ENCODE results near the gene THRB. TPM values are rescaled to one million over a fixed set of nuclear protein-coding genes. Genes with fewer than 3 reads are reported as not detected.

THRB gene
- total and polyA plus RNA-seq, 11 donors, result 4.8 to 28.5 (median 21.0) TPM

DNA sequence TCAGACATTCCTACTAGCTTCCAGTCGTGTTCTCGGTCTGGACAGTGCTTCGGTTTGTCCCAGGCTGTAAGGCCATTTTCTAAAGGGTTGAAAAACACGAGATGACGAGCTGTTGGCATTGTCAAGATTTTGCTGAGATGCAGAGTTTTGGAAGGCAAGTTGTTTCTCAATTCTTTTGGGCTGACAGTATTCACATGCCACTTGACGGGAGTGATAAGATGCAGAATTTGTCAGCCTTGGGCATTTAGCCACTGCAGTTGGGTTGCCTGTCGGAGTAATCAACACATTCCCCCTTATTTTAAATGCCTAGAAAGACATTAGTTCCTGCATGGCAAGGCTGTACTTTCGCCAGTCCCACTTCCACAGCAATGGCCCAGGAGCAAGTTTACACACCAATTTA is 304.4 kb downstream of the THRB start:
- 75 to 86% (median 81%) methylated on average over 8 of the region's 8 CpGs for WGBS, 4 donors
- Histone ChIP-seq H3K4me1 (peaks cover 0 to 22% (median 9%) of the 10 kb centered on the region in 12 donors), H3K9me3 (no peaks in the 10 kb centered on the region), H3K27ac (no peak overlapping the region), H3K4me3 (no peak overlapping the region), H3K36me3 (no peaks in the 10 kb centered on the region), H3K27me3 (no peaks in the 10 kb centered on the region)
- intact Hi-C loops (cut with DNase I), result no loop called here
- ATAC-seq (no peak), DNase-seq (no peak)
- no peak for TF ChIP-seq POLR2A (IDR thresholded peaks at IDR 0.05)
- TF ChIP-seq, protein P1, sequence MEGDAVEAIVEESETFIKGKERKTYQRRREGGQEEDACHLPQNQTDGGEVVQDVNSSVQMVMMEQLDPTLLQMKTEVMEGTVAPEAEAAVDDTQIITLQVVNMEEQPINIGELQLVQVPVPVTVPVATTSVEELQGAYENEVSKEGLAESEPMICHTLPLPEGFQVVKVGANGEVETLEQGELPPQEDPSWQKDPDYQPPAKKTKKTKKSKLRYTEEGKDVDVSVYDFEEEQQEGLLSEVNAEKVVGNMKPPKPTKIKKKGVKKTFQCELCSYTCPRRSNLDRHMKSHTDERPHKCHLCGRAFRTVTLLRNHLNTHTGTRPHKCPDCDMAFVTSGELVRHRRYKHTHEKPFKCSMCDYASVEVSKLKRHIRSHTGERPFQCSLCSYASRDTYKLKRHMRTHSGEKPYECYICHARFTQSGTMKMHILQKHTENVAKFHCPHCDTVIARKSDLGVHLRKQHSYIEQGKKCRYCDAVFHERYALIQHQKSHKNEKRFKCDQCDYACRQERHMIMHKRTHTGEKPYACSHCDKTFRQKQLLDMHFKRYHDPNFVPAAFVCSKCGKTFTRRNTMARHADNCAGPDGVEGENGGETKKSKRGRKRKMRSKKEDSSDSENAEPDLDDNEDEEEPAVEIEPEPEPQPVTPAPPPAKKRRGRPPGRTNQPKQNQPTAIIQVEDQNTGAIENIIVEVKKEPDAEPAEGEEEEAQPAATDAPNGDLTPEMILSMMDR (IDR thresholded peaks at IDR 0.05), result no peak

DNA sequence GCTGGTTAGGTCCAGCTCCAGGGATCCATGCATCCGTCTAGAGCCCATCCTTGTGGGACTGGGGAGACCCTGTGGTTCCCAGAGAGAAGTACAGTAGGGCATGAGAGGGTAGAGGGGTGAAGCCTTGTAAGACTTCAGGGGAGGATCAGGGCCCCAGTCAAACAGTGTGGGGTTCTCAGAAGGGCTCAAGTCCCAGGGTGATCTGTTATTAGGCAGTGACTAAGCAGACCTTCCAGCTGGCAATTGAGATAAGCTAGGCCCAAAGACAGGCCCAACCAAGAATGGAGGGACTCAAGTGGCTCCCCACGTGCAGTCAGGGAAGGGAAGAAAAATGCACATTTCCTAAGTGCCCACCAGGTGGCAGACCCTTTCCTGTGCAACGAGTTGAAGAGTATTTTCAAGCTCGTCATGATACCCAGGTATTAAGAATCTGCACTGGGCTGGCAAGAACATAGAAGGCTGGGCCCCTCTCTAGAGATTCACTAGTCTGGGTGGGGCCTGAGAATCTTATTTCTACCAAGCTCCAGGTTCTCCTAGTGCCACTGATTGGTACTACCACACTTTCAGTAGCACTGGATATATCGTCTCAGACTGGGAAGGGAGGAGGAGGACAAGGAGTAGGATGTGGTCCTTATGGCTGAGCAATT is 308.8 kb downstream of the THRB start:
- H3K27me3 ChIP-seq, result no peaks in the 10 kb centered on the region
- WGBS, 4 donors, result 37 to 42% (median 40%) methylated on average over 5 of the region's 5 CpGs
- intact Hi-C loops (cut with DNase I), result loop anchor here in 5 of 10 donors (2.0 to 5.0 kb wide), 2 partner anchors 51 kb away; no protein-coding TSS in a partner anchor
- H3K36me3 ChIP-seq, result no peaks in the 10 kb centered on the region
- no peaks in the 10 kb centered on the region for H3K9me3 ChIP-seq
- peaks cover 0 to 17% (median 4%) of the 10 kb centered on the region in 12 donors for H3K4me1 ChIP-seq
- H3K27ac ChIP-seq, result peak overlapping the region in 2 of 12 donors; percentile 21 to 39
- no peak for TF ChIP-seq POLR2A (IDR thresholded peaks at IDR 0.05)
- TF ChIP-seq, protein P1 (IDR thresholded peaks at IDR 0.05), result peak; percentile 40 to 71 (median 52)
- ATAC-seq, result peak; percentile 44 to 88 (median 84)
- DNase-seq, result peak in 4 of 5 donors; percentile 21 to 57 (median 38)
- H3K4me3 ChIP-seq, result no peak overlapping the region

DNA sequence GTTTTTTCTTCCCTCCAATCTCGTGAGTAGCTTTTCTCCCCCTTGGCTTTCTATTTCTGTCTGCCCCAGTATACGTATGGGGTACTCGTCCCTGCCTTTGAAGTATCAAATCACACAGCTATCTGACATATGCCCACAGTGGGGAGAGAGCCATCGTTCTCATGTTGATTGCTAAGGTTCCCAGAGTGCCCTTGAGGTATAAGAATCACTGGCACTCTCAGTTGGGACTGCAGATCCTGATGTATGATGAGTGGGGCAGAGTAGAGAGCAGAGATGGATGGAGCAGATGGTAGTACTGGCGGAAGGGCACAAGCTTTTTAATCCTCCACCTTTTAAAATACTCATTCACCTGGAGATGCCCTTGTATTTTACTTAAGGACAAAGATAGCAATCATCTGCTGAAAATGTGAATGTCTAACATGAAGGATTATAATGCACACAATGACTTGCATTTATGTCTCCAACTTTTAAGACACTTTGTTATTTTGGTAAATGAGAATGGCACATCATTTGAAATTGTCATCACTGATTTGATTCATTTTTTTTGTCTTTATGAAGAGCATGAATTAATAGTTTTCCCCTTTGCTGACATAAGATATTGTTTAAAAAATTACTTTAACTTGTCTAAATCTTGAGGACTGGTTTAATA is 310.0 kb downstream of the THRB start:
- WGBS, 4 donors, result 44 to 60% (median 52%) methylated on average over 5 of the region's 5 CpGs
- no peaks in the 10 kb centered on the region for H3K27me3 ChIP-seq
- intact Hi-C loops (cut with DNase I), result loop anchor here in 4 of 10 donors (5.0 kb wide), 1 partner anchor 53 kb away; no protein-coding TSS in a partner anchor
- TF ChIP-seq, protein P1 (IDR thresholded peaks at IDR 0.05), result no peak
- no peak for TF ChIP-seq POLR2A (IDR thresholded peaks at IDR 0.05)
- H3K4me1 ChIP-seq, result peaks cover 0 to 17% (median 4%) of the 10 kb centered on the region in 12 donors
- ATAC-seq (no peak), DNase-seq (no peak)
- H3K4me3 ChIP-seq, result no peak overlapping the region
- H3K36me3 ChIP-seq, result no peaks in the 10 kb centered on the region
- H3K9me3 ChIP-seq, result no peaks in the 10 kb centered on the region
- H3K27ac ChIP-seq, result no peak overlapping the region

DNA sequence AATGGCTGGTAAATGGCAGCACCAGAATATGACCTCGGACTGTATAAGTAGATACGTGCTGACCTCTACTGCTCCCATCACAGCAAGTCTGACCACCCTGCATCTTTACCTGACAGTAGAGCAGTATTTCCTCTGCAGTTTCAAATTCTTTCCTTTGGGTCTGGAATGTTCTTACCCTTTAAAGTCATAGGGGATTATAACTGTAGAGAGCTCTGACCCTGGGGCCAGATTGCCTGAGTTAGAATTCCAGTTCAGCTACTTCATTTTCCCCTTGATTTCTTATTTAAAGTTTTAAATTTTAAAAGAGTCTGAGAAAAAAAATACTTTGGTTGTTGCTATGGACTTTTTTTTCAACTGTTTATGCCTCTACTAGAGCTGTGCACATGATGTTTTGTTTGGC is 311.9 kb downstream of the THRB start:
- Histone ChIP-seq H3K9me3 (no peaks in the 10 kb centered on the region), H3K27me3 (no peaks in the 10 kb centered on the region), H3K36me3 (no peaks in the 10 kb centered on the region), H3K27ac (no peak overlapping the region), H3K4me3 (no peak overlapping the region), H3K4me1 (peaks cover 0 to 17% (median 4%) of the 10 kb centered on the region in 12 donors)
- ATAC-seq (no peak), DNase-seq (no peak)
- intact Hi-C loops (cut with DNase I), result no loop called here
- TF ChIP-seq, protein P1 (IDR thresholded peaks at IDR 0.05), result no peak
- no peak for TF ChIP-seq POLR2A (IDR thresholded peaks at IDR 0.05)
- WGBS, 4 donors, result 72 to 93% (median 85%) methylated on average over 2 of the region's 2 CpGs

Measured in heart left ventricle (tissue), 16 donors.